Kidney glomerular epithelial cell (primary cell): ENCODE data around the gene BLID.

Experiments used
- DNase-seq: peaks from one replicate; lab custom pipeline; 2025; lab: John Stamatoyannopoulos, UW

Gene BLID

GRCh38 chr11:122105044-122105758 lies 10.8 kb downstream of the BLID start:
- no peak for DNase-seq

DNA sequence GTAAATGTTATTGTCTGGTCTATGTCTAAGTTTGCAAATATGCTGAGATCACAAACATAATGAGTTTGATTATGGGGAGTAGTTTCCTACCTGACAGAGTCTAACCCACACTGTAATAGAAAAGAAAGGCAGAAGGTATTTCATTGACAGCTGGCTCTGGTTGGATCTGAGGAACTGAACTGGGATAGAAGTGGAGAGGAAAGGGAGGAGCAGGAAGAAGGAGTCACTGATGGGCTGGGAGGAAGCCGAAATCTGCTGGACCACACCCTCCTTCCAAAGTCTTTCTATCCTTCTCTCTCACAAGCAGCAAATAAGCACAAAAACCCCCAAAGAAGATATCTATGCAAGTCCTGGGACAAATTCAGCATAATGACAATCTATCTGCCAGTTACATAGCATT lies 11.7 kb downstream of the BLID start:
- DNase-seq, result no peak

DNA sequence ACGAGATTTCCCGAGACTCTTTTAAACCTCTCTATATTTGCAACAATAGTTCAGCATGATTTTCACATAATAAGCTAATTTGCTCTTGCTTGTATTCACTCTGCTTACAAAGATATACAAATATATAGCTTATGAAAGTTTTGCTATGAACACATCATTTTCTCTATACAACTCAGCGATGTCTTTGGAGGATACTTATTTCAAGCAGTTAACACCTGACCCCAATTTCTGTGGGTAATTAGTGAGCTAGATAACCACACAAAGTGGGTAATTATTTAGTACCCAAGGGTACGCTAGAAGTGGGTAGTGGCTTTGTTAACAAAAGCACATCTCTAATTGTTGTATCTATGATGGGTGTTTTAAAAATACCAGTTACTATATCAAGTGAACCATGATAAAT lies 12.3 kb downstream of the BLID start:
- no peak for DNase-seq

DNA sequence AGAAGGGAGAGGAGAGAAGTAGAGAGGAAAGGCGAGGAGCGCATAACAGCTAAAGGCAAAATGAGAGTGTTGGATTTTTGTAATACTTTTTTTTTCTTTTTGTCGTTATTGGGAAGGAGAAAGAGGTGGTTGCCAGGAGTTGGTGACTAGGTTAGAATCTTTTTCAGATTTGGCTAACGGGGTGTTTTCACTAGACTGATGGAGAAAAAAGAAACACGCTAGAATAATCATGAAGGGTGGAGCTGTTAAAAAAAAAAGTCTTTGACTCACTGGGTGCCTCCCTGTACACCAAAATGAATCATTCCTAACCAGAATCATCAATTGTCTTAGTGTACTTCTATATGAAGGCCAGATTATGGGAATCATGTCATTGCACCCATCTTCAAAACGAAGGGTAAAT lies 12.7 kb downstream of the BLID start:
- DNase-seq, result no peak

DNA sequence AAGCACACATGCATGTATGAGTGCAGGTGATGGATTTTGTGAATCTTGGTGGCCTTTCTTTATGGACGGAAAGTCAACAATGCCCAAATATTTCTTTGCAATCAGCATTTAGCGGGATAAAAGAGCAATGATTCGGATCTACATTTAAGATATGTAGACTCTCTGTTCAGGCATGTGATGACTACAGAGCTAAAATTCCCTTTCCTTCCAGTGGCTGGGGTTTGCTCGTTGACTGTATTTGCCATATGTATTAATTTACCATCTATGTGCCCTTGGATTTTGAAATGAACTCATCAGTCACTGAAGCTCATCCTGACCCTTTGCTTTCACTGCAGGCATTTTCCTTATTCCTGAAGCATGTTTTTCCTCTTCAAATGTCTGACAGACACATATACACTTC lies 13.6 kb downstream of the BLID start:
- no peak for DNase-seq

GRCh38 chr11:122101625-122102291 lies 14.3 kb downstream of the BLID start:
- peak; percentile 86 for DNase-seq

DNA sequence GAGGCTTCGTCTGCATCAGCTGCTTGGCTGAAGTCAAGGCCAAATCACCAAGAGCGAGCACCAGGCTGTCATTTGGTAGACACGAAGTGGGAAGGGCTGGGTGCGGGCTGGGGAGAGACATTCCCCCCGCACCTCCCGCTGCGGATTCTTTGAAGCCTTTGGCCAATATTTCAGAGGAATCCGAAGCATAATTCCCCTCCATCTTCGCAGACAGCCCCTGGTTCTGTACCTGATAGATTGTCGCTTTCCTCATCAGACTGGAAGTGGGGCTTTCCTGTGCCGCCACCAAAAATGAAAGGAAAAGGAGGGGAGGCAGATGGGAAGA lies 15.3 kb downstream of the BLID start:
- no peak for DNase-seq

GRCh38 chr11:122100037-122100755 lies 15.8 kb downstream of the BLID start:
- no peak for DNase-seq

DNA sequence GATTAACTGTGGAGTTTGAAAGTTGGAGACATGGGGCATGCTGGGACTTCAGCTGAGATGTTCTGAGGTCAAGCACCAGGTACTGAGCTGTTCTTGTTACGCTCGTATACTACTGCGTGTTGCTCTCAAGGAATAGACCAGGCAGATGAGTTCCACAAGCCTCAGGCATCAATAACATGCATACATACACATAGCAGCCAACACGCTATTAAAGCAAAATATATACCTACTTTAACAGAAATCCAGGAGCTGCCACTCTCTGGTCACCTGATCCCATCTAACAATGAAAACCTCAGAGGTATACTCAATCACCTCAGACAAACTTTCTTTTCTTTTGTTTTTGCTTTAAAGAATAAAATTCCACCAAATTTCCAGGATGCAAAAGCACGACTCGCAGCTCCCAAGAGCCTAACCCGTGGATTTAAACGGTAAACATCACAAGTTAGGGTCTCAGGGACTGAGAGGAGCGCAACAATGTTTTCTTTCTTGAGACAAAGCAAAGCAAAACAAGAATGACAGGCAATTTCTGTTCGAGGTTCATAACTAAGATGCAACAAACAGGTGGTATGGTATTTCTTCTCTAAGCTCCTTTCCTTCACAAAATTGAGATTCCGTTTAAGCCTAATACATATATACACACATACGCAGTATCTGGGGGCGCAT lies 16.5 kb downstream of the BLID start:
- DNase-seq, result peak; percentile 7

GRCh38 chr11:122098261-122098980 lies 17.6 kb downstream of the BLID start:
- DNase-seq, result no peak

GRCh38 chr11:122097419-122098001 lies 18.5 kb downstream of the BLID start:
- DNase-seq, result no peak

DNA sequence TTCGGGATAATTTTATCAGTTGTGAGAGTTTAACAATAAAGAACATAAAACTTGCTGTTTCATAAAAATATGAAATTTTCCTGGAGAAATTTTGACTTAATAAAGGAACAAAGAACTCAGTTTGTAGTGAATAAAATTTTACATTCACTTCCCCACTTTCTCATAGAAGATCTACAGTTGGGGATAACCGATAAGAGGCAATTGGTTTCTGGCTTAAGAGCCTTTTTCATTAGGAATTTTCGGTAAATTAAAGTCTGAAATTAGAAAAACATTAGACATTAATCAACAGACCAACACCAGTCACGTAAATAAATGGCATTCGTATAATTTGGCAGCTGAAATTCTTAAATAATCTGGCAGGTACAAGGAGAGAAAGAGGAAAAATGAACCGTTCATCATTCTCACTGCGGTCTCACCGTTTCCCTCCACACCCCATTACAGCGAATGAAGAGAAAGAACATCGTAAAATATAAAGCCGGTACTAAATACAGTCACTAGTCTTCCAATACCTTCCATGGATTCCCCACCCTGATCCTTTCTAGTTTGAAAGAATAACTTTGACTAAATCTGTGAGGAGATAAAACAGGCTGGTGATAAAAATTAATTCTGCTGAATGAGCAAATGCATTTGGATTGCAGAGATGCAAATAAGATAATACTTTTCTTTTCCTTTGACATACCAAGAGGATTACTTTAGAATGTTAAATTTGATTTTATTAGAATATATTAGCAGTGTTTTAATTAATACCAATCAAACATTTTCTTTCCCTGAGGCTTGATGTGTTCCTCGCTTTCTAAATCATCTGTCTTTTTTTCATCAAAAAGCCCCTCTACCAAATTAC lies 19.5 kb downstream of the BLID start:
- no peak for DNase-seq

- DNase-seq, result no peak
These were observed 20.2 kb downstream of the BLID start for GRCh38 chr11:122095681-122096262.

DNA sequence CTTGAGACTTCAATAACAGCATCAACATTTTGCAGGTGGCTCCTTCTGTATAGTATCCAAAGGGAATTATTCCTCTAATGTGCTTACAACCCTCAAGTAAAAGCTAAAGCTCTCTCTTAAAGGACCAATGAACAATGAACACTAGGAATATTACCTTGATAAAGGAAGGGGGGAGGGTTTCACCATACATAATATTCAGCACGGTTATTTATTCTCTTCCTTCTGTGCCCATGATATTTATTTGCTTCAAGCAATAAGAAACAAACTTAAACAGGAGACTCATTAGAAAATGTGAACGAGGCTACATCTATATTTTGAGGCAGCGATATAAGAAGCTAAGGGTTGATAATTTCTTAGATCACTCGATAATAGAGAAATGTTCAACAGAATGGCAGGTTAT lies 21.2 kb downstream of the BLID start:
- no peak for DNase-seq

DNA sequence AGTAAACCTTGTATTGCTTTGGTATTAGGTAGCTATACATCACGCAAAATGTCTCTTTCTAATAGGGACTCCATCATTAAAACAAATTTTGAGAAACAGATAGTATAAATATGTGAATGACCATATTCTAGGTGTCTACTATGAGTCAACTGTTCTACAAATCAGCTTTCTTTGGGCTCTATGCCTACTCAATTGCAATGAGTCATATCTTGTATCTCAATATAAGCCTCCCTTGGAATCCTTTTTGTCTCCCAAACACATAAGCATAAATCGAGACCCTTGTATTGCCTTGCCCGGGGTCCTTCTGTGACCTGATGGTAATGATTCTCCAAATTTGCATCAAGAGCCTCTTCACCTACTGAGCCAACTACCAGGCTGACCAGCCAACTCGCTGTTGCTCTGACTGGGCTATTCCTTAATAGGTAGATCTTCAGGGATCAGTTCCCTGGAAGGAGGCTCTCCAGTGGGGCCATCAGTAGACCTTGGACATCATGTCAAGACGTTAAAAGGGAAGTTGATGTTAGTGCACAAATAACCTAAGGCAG lies 22.2 kb downstream of the BLID start:
- no peak for DNase-seq

DNA sequence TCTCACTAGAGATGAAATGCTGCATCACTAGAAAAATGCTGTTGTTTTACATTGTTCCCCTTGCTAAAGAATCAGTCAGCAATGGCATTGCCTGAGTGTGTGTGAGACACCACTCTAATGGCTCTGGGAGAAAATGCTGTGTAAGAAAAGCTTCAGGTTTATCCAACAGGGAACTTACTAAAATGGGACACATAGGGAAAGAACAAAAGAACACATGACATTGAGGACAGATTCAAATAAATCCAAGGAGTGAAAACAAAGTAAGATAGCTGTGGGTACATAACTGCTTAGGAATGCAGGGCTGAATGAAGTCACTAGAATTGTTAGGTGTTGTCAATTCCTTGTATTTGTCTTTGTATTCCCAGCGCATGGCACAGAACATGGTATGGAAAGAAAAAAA lies 24.2 kb downstream of the BLID start:
- no peak for DNase-seq

DNA sequence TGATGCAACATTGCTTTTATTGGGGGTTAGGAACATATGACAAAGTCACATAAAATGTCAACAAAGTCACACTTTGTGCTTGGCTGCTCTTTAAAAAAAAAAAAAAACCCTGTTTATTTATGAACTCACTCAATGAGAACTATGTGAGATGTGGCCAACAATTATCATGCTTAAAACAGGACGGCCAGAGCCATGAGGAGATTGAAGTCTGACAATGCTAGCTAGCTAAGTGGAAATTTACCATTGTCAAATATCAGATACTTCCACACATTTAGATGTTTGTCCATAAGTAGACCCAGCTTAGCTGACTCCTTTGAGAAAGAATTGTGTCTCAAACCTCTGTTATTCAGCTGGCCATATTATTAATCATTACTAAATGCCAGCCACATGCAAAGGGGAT lies 26.9 kb downstream of the BLID start:
- no peak for DNase-seq

DNA sequence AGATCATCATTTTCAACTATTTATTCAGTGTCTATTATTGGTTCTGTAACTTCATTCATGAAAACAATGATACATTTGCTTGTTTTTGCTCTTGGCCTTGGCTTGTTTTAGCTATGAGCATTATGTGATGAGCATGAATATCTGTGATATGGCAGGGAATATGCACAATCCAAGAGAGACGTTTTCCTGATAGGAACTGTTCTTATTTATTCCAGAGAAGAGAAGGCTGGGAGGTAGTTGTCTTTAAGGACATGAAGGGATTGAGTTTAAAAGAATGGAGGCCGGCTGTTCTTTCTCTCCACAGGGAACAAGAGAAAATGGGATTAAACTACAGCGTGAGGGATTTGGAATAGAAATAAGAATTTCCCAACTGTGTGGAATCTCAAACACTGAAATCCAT lies 30.3 kb downstream of the BLID start:
- no peak for DNase-seq

- peak; percentile 60 for DNase-seq
These were observed 30.8 kb downstream of the BLID start for GRCh38 chr11:122085264-122085663.

DNA sequence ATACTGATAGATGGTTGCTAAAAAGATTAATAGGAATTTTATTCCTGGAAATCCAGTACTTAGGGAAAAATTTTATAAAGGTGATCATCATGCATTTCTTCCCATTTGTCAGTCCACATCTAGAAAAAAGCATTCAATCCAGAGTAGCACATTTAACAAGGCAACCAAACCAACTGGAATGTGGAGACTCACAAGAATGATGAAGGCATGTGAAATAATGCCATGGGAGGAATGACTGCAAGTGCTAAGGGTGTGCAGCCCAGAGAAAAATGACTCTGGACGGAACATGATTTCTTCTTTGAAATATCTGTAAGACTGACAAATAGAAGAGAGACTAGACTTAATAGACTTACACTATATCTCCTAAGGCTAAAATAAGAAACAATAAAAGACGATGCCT lies 33.8 kb downstream of the BLID start:
- DNase-seq, result no peak
